ENCODE measurements around the gene CDK3. TPM values are rescaled to one million over a fixed set of nuclear protein-coding genes. Genes with fewer than 3 reads are reported as not detected.

Gene CDK3
- total RNA-seq, 1 experiment from 2014 or later, result 7.1 TPM

GRCh38 chr17:76014925-76015261, 14.2 kb downstream of the CDK3 start:
- ATAC-seq, result 0 out of 2 replicates have a peak, but pooled peaks have one; percentile 1
- no peak for TF ChIP-seq SRF (IDR thresholded peaks at IDR 0.05; ENCODE audit: low read depth)
- no peak for TF ChIP-seq EZH2phosphoT487 (IDR thresholded peaks at IDR 0.05; ENCODE audit: borderline replicate concordance)
- TF ChIP-seq FOSL1 (IDR thresholded peaks at IDR 0.05; ENCODE audit: low read depth), result no peak
- no peak for TF ChIP-seq SIN3A (IDR thresholded peaks at IDR 0.05; ENCODE audit: low read depth)
- TF ChIP-seq SP1 (IDR thresholded peaks at IDR 0.05; ENCODE audit: low read depth), result no peak
- TF ChIP-seq, protein P1, sequence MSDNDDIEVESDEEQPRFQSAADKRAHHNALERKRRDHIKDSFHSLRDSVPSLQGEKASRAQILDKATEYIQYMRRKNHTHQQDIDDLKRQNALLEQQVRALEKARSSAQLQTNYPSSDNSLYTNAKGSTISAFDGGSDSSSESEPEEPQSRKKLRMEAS (IDR thresholded peaks at IDR 0.05), result no peak
- TF ChIP-seq, protein P2, sequence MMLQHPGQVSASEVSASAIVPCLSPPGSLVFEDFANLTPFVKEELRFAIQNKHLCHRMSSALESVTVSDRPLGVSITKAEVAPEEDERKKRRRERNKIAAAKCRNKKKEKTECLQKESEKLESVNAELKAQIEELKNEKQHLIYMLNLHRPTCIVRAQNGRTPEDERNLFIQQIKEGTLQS (IDR thresholded peaks at IDR 0.05), result no peak
- no peak for TF ChIP-seq CTCF (IDR thresholded peaks at IDR 0.05 in 2 of 3, conservative IDR thresholded peaks at IDR 0.05 in 1 of 3; ENCODE audit: borderline replicate concordance in 1 of 3, insufficient read depth in 1 of 3, low read depth in 2 of 3, low read length in 2 of 3)
- no peak for TF ChIP-seq ELF1 (IDR thresholded peaks at IDR 0.05; ENCODE audit: borderline replicate concordance, low read depth)
- peak overlapping the region; percentile 12; the same call in 1 of the 2 replicates for H3K27ac ChIP-seq (ENCODE audit: low read depth, low read length)
- intact Hi-C loops (cut with micrococcal nuclease), result loop anchor here (1.0 to 5.0 kb wide), 5 partner anchors 57 to 284 kb away; partner anchors contain the start of gene SRP68
- DNase-seq (ENCODE audit: low read depth, low spot score), result no peak
- peaks cover 0 to 3% of the 10 kb centered on the region in 2 experiments; a peak in 1 of 4 replicates for H3K4me1 ChIP-seq (ENCODE audit: control insufficient read depth in 1 of 2, insufficient read depth in 2 of 2, low read length in 2 of 2)
- no peaks in the 10 kb centered on the region for H4K20me1 ChIP-seq (ENCODE audit: insufficient read depth)
- H3K79me2 ChIP-seq (ENCODE audit: insufficient read depth, low read length), result no peaks in the 10 kb centered on the region
- H3K9me2 ChIP-seq (ENCODE audit: insufficient read depth), result no peaks in the 10 kb centered on the region
- ChIA-PET CTCF (interaction anchor here (0.7 to 3.0 kb wide), 22 partner anchors 10 to 289 kb away, joined by 3 to 22 read pairs (median 4); partner anchors contain the start of genes ACOX1, CDK3, EVPL and EXOC7), POLR2A (interaction anchor here (1.2 kb wide), 1 partner anchor 14 kb away, joined by 3 read pairs; no protein-coding TSS in a partner anchor), RAD21 (ENCODE audit: low non-redundant PET in 1 of 2, low total read pairs in 2 of 2, uncharacterized antibody in 2 of 2, unreplicated experiment in 2 of 2) (interaction anchor here (0.6 to 1.4 kb wide), 4 partner anchors 12 to 265 kb away, joined by 3 to 5 read pairs (median 4); partner anchors contain the start of gene EVPL (in 1 of the 2))
- no peaks in the 10 kb centered on the region for H3K9me3 ChIP-seq (ENCODE audit: control insufficient read depth in 1 of 2, insufficient read depth in 1 of 2, low read depth in 1 of 2, low read length in 2 of 2)
- no peak overlapping the region for H3K4me2 ChIP-seq (ENCODE audit: low read length)
- BruUV-seq (replicated peaks), result no TSS peak
- no peak overlapping the region for H3K9ac ChIP-seq (ENCODE audit: low read length)
- no peak overlapping the region for H2AFZ ChIP-seq (ENCODE audit: low read depth, low read length, poor library complexity, severe bottlenecking)
- no peaks in the 10 kb centered on the region for H3K27me3 ChIP-seq (ENCODE audit: insufficient read depth, low read length)
- peaks cover 37 to 39% of the 10 kb centered on the region in 2 experiments; a peak in 3 of 4 replicates for H3K36me3 ChIP-seq (ENCODE audit: control insufficient read depth in 1 of 2, insufficient read depth in 2 of 2, low read length in 2 of 2)
- H3K4me3 ChIP-seq (replicated peaks in 1 of 2; ENCODE audit: low read depth in 1 of 2, low read length in 2 of 2), result no peak overlapping the region
